Testis (tissue), 3 donors: ENCODE results near the gene SPTLC2. TPM values are rescaled to one million over a fixed set of nuclear protein-coding genes. Genes with fewer than 3 reads are reported as not detected.

Source experiments
- DNase-seq: peaks from one replicate; pipeline ENCODE4 v3.0.0-alpha.2; 2019
- H3K27ac ChIP-seq, 2 donors: fragments of 200-600 bp; sonication (generic); one replicate each; pipeline ENCODE4 v1.5.1; 2019
- H3K27me3 ChIP-seq: fragments of 200-600 bp; sonication (generic); one replicate; pipeline ENCODE4 v1.5.1; 2019
- H3K36me3 ChIP-seq: fragments of 200-600 bp; sonication (generic); one replicate; pipeline ENCODE4 v1.5.1; 2017; ENCODE audit warnings: low read depth; ENCODE audit errors: missing control alignments
- H3K4me1 ChIP-seq: fragments of 200-600 bp; sonication (generic); one replicate; pipeline ENCODE4 v1.5.1; 2019
- H3K4me3 ChIP-seq, 2 donors: fragments of 200-600 bp; sonication (generic); one replicate each; pipeline ENCODE4 v1.5.1; 2017 to 2019
- H3K9me3 ChIP-seq: fragments of 200-600 bp; sonication (generic); one replicate; pipeline ENCODE4 v1.5.1; 2017
- POLR2A ChIP-seq: fragments of 450-650 bp; IDR thresholded peaks from one replicate; pipeline ENCODE4 v1.6.1; 2017; ENCODE audit warnings: antibody characterized with exemption, mild to moderate bottlenecking, moderate library complexity
- WGBS, 2 donors: methylation state at CpG; one replicate each; pipeline ENCODE4 v1.1.5; 2018; 5-methylcytosine and 5-hydroxymethylcytosine counted together
- intact Hi-C: fragments of 100-400 bp; cut with DNase I; formaldehyde crosslinking; loops from one replicate; pipeline ENCODE4 v1.15.1; 2023; ENCODE audit warnings: low total_unique reads
- polyA plus RNA-seq: library from polyadenylated mRNA; stranded (reverse); fragments of 350-450 nt; fragmentation: Illumina TruSeq; extraction: RNeasy Lipid Tissue Mini Kit (QIAGEN cat#74804); gene quantifications from one replicate; pipeline ENCODE4 v1.2.3, GENCODE V29; 2014; ENCODE audit warnings: low read depth, low replicate concordance; ENCODE audit not compliant: insufficient read depth
- total RNA-seq, 2 donors: library from RNA; depleted of rRNA; stranded (reverse); fragments of >200 nt; gene quantifications; one replicate each; pipeline ENCODE4 v1.2.3, GENCODE V29; 2016
- TF ChIP-seq, protein P1 (sequence below), 3 experiments: fragments of 450-650 bp in 2 of 3; fragments of 200-600 bp in 1 of 3; sonication (generic) in 1 of 3; IDR thresholded peaks; one replicate each; pipeline ENCODE4 v1.5.1; 2016 to 2019; ENCODE audit warnings: antibody characterized with exemption in 3 of 3, mild to moderate bottlenecking in 2 of 3, moderate library complexity in 1 of 3

SPTLC2 gene
- total and polyA plus RNA-seq, 3 donors from 2014 or later = 11.1 to 24.5 (median 21.5) TPM

DNA sequence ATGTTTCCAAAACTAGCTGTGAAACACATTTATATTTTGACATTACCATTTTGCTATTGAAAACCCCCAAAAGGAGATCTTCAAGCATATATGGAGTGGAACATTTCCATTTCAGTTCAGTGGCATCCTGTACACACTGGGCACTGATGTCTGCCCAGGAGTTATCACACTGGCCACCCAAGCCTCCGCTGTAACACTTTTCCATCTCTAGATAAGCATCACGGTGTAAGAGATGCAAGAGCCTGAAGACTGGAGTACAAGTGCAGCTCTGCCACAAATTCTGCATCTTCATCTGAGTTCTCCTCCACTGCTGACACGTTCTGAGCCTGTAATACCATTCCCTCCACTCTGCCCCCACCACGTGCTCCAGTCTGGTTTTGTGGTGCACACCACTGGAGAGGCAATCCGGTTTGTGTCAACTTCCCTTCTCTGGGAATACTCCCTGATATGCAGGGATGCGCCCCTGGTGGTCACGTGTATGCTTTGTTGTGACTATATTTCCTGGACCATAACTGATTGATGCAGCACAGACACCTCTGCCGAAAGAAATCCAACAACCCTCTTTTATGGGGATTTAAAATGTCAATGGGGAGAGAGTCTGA lies 12.7 kb downstream of the SPTLC2 start:
- no peaks in the 10 kb centered on the region for H3K9me3 ChIP-seq
- H3K36me3 ChIP-seq = no peaks in the 10 kb centered on the region
- intact Hi-C loops = no loop called here
- peak; percentile 22 for DNase-seq
- H3K4me1 ChIP-seq = peaks cover 8% of the 10 kb centered on the region
- H3K4me3 ChIP-seq = no peak overlapping the region
- no peak overlapping the region for H3K27ac ChIP-seq
- H3K27me3 ChIP-seq = no peaks in the 10 kb centered on the region
- WGBS, 2 donors = 57 to 61% methylated on average over 8 of the region's 8 CpGs
- no peak for TF ChIP-seq POLR2A
- TF ChIP-seq, protein P1, sequence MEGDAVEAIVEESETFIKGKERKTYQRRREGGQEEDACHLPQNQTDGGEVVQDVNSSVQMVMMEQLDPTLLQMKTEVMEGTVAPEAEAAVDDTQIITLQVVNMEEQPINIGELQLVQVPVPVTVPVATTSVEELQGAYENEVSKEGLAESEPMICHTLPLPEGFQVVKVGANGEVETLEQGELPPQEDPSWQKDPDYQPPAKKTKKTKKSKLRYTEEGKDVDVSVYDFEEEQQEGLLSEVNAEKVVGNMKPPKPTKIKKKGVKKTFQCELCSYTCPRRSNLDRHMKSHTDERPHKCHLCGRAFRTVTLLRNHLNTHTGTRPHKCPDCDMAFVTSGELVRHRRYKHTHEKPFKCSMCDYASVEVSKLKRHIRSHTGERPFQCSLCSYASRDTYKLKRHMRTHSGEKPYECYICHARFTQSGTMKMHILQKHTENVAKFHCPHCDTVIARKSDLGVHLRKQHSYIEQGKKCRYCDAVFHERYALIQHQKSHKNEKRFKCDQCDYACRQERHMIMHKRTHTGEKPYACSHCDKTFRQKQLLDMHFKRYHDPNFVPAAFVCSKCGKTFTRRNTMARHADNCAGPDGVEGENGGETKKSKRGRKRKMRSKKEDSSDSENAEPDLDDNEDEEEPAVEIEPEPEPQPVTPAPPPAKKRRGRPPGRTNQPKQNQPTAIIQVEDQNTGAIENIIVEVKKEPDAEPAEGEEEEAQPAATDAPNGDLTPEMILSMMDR (IDR thresholded peaks at IDR 0.05) = peak in 1 of 3 experiments; percentile 4

DNA sequence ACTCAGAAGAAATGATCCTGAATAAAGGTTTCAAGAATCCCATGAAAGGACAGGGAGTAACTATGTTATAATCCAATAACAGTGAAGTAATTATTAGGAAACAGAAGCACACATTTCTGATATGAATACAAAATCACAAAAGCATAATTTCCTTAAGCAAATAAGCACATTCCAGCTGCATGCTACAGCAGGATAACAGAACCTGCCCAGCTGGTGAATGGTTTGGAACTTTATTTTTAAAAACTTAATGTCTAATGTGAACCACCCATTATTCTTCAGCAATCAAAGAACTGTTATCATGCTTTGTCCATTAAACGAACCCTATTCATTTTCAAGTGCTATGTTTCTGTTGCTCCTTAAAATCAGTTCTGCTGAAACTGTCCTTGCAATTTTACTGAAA lies 13.4 kb downstream of the SPTLC2 start:
- TF ChIP-seq POLR2A = no peak
- TF ChIP-seq, protein P1 (IDR thresholded peaks at IDR 0.05) = no peak
- H3K4me1 ChIP-seq = peaks cover 10% of the 10 kb centered on the region
- no peaks in the 10 kb centered on the region for H3K27me3 ChIP-seq
- no peak overlapping the region for H3K27ac ChIP-seq
- no peaks in the 10 kb centered on the region for H3K36me3 ChIP-seq
- WGBS, 2 donors = 34 to 65% methylated on average over 1 of the region's 1 CpG
- no peak for DNase-seq
- H3K9me3 ChIP-seq = no peaks in the 10 kb centered on the region
- H3K4me3 ChIP-seq = no peak overlapping the region
- intact Hi-C loops = no loop called here

GRCh38 chr14:77601846-77602619 lies 14.4 kb downstream of the SPTLC2 start:
- no peak for DNase-seq
- no peak overlapping the region for H3K4me3 ChIP-seq
- WGBS, 2 donors = 96% methylated on average over 12 of the region's 12 CpGs
- intact Hi-C loops = no loop called here
- H3K27ac ChIP-seq = no peak overlapping the region
- H3K27me3 ChIP-seq = no peaks in the 10 kb centered on the region
- TF ChIP-seq, protein P1 (IDR thresholded peaks at IDR 0.05) = no peak
- TF ChIP-seq POLR2A = no peak
- peaks cover 10% of the 10 kb centered on the region for H3K4me1 ChIP-seq
- H3K9me3 ChIP-seq = no peaks in the 10 kb centered on the region
- H3K36me3 ChIP-seq = no peaks in the 10 kb centered on the region

GRCh38 chr14:77599889-77600288 lies 16.5 kb downstream of the SPTLC2 start:
- Histone ChIP-seq H3K27me3 (no peaks in the 10 kb centered on the region), H3K4me1 (peaks cover 10% of the 10 kb centered on the region)
- WGBS, 2 donors = 24 to 32% methylated on average over 3 of the region's 3 CpGs

More at GRCh38 chr14:77599889-77600288, 16.5 kb downstream of the SPTLC2 start:
- no peak for DNase-seq
- H3K4me3 ChIP-seq = no peak overlapping the region
- H3K36me3 ChIP-seq = no peaks in the 10 kb centered on the region
- H3K9me3 ChIP-seq = no peaks in the 10 kb centered on the region
- intact Hi-C loops = no loop called here
- H3K27ac ChIP-seq = no peak overlapping the region
- TF ChIP-seq, protein P1 (IDR thresholded peaks at IDR 0.05) = no peak
- TF ChIP-seq POLR2A = no peak
